GM21619 (cell line): ENCODE data around the gene DENND1A.

ENCODE experiments used
- ATAC-seq: cut with Tn5 transposase; IDR thresholded peaks from one replicate; pipeline ENCODE4 v1.9.1; 2021; ENCODE audit not compliant: unreplicated experiment

DENND1A gene

DNA sequence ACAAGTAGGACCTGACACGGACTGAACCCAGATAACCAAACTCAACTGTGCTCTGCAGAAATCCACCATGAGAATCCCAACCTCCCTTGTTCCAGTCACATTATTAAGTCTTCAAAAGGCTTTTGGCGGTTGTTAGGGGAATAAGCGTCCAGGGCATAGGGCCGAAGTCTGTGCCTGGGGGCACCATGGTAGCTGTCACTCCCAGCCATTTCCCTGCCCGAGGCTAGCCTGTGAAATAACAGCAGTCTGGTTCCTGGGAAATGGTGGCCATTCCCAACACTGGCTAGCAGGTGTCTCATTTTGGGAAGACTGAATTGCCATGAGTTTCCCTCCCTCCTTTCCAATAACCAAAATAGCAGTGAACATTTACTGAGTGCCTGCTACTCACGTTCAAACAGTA, 451.8 kb downstream of the DENND1A start:
- no peak for ATAC-seq

DNA sequence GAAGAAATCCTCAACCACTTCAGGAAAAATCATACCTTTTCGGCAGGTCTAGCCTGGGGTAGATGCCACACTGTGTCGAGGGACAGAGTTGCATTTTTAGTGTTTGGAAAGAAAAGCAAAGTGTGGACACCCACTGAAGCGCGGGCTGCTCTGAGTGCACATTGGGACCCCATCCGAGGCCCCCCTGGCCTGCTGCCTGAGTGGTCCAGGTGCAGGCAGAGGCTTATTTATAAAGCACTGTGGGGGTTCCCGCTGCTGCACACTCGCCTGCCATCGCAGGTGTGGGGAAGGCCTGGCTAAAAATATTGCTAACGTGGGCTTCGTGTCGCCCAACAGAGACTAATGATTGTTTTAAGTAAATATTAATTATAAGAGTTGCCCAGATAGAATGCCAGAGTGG, 454.5 kb downstream of the DENND1A start:
- no peak for ATAC-seq

DNA sequence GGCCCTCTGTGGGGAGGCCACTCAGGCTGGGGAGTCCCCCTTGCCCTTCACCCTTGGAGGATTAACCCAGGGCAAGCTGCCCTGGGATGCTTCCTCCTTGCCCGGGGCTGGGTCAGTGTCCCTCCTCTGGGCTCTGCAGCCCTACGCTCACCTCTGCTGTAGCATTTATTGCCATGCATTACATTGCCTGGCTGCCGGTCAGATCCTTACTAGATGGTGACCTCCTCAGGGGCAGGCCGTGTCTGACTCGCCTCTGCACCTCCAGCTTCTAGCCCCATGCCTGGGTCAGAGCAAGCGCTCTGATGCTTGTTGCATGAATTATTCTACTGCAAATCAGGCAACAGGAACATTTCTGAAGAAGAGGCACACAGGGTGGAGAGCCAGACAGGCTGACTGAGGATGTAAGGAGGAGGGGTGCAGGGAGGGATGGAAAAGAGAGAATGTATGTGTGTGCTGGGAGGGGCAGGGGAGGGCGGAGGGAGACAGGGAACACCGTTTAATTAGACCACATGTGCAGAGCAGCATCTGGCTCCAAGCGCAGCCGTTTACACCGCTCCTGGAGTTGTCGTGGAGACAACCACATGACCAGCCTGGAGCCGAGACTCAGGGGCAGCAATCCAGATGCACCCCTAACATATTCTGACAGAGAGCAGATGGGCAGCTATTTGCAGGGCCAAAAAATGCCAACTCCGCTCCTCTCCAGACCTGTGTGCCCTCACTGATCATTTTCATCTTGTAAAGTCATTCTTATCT, 456.9 kb downstream of the DENND1A start:
- no peak for ATAC-seq

DNA sequence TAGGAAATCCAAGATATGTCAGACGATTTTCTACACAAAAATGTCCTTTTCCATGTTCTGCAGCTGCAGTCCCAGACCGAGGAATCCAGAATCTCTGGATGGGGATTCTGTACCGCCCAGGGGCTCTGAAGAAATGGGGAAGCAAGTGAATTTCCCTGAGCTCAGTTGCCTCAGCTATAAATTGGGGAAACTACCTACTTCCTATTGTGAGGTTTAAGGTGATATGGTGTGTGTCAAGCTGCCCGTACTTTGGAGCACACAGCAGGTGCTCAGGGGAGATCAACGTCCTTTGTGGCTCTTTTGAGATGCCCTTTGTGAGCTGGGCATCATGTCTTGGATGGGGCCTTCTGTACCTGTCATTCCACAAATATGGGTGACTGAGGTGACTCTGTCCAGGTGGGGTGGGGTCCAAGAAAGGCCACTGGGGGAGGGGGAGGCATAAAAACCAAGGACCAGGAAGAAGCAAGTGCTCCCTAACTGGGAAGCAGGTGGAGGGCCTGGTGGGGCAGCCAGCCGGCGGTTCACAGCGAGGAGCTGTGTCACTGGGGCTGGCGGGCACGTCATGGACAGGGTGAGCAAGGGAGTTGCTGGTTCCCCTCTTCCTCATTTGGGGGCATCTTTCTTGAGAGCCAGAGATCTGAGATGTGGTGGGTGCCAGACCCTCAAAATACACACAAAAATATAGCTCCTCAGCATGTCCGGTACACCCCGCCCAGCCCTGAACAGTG, 457.9 kb downstream of the DENND1A start:
- ATAC-seq, result no peak

DNA sequence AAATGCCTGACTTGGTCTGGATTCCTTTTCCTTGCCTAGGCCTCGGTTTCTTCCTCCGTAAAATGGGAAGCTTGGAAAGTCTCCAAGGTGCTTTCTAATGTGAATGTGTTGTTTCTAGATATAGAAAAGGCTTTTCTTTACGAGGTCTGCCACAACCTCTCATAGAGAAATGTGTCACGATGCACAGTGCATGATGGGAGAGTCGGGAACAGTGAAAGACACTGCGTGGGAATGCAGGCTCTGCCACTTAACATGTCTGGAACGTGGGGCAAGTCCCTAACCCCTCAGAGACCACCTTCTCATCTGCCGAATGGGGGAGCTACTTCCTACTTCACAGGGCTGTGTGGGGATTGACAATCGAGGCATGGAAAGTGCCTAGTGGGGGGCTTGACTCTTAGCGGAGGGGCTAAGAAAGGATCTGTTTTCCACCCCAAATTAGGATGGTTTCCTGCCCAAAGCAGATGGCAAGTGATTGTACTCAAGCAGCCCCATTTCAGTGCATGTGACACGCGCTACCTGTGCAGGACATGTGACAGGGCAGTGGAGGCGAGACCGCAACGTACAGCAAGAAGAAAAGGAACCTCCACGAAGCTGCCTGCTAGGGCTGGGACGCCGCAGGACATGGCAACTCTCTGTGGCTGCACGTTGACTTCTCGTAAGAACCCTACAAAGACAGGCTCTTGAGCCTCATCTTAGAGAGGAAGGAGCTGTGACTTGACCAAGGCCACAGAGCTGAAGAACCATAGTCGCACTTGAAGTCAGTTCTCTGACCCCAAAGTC, 458.7 kb downstream of the DENND1A start:
- ATAC-seq, result no peak

DNA sequence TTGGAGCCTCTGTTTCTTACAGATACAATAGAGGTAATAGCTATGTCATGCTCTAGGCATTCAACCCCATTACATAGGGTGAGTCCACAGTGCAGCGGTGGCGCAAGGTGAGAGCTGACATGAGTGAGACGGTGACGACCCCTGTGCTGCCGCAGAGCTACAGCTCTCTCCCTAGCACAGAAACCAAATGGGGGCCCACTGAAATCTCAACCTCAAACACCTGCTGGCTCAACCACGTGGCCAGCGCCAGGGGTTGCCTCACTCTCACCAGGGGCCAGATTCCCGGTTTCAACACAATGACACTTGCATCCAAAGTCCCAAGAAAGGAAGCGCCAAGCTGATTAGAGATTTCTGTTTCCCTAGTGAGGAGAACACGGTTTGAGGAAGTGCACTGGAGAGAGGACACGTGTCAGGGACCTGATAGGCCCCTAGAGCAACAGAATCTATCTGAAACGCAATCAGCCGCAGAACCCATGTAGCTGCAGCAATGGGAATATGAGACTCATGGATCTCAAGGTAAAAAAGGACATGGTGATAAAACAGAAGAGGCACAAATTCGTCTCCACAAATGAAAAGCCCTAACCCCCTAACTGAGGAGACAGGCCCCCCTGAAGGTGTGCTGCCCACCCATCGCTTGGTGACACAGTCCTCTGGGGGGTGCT, 459.7 kb downstream of the DENND1A start:
- ATAC-seq, result no peak

DNA sequence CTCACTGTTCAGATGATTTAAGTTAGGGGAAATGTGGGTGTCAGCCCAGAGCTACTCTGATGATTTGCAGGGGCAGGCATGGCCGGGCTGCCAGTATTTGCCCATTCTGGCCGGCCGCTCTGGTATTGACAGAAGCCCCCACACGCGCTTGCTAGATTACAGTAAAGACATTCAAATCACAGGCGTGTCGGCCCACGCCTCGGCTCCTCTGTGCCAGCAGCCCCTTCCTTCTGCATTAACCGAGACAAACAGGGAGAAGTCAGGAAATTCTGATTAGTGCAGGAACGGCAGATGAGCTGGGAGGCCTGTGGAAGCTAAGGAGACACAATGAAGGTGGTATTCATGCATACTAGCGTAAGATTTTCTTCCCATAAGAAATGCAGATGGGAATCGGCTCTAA, 460.6 kb downstream of the DENND1A start:
- ATAC-seq, result no peak

DNA sequence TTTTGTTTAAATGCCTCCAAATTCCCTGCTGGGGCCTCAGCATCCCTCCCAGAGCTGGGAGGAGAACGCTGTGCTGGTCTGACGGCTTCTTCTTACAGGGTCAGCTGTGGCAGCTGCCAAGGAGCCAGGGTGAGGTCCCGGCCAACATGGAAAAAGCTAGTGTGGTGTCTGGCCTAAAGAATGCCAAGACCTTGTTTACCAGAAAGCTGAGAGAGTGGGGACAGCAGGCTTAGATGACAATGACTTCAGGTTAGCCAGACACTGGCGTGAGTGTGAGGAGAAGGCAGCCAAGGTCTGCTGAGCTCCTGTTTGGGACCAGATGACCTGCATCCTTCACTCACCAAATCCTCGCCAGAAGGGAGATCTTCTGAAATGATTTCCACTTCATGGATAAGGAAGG, 461.4 kb downstream of the DENND1A start:
- no peak for ATAC-seq

DNA sequence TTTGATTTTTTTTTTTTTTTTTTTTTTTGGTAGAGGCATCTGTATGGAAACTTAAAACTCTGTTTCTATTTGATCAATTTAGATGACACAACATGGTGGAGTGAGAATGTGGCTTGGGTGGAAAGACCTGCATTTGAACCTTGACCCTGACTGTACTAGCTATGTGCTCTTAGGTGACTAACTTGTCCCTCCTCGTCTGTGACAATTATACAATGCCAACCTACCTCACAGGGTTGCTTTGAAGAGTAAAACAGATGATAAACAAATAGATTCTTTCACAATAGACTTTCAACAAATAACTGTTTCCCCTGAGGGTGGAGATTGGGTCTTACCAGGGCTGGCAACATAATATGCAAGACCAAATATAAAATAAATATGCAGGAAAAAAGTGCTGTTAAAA, 464.6 kb downstream of the DENND1A start:
- no peak for ATAC-seq

DNA sequence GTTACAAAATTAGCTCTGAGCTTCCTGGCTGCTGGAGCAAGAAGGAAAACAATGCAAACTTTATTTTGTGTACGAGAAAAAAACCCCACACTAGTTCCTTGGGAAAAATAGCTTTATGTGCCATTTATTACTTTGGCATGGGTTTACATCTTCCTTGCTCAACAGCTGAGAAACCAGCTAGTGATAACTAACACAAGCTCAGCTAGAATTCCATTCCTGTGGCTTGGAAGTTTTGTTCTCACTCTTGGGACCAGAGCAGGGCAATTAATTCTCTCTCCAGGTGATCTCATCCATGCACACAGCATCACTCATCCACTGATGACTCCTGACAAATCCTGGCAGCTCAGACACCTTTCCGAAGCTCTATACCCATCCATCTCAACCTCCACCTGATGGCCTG, 469.8 kb downstream of the DENND1A start:
- no peak for ATAC-seq

DNA sequence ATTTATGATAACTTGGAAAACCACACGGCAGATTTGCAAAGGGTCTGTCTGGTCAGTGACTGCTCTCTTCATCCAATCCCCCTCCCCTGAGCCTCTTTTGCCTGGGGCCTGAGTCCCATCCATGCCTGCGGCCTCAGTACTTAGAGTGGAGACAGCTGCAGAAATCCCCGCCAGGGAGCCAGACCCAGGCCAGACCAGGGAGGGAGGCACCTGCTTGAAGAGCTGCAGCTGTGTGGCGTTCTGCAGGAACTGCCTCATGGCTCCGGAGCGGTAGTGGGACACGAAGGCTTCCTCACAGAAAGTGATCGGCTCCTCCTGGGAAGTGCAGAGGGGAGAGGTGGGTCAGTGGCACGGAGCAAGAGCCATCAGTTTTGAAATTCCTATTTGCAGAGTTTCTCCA, 472.3 kb downstream of the DENND1A start:
- ATAC-seq, result no peak

DNA sequence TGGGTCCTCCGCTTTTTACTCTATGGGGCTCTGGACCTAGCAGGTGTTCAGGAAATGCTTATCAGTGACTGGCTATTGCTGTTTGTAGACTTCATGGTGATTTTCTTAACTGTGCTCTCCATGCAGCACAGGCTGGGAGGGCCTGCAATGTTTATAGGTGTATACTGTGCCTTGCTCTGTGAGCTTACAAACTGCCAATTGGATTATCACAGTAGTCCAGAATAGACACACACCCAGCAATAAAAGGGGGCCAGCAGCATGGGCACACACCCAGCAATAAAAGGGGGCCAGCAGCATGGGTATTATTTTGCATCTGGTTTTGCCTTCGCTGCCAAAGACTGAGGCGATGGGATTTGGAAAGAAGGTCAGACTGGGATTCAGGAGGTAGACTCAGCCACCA, 473.9 kb downstream of the DENND1A start:
- no peak for ATAC-seq

DNA sequence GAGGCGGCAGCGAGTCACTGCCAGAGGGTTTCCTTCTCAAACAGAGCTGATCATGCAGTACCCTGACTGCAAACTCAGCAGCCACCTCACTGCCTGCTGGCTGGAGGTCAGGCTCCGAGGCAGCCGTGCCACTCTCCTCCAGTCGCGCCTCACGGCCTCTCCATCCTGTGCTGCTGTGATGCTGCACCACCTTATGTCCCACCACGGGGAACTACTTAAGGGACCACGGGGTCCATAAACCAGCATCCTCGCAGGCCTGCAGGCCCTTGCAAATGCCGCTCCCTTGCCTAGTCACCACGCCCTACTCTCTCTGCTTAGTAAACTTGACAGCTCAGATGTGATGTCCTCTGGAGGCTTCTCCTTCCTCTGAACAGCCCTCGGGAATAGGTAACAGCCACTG, 474.7 kb downstream of the DENND1A start:
- ATAC-seq, result no peak

DNA sequence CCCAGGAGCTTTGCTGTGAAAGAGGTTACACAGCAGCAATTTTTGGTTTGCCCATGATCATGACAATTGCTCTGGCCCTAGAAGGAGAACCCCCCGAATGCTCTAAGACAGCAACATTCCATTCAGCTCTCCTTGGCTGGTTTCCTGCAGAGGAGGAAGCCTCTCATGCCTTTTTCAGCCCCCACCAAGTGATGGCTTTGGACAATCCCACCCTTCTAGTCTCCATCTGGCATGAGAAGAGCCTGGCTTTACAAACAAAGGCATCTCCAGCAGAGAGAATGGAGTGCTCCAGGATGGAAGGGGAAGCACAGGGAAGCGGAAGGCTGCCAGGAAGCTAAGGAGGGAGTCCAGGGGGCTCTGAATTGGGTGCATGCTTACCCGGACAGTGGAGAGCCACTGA, 475.6 kb downstream of the DENND1A start:
- no peak for ATAC-seq

DNA sequence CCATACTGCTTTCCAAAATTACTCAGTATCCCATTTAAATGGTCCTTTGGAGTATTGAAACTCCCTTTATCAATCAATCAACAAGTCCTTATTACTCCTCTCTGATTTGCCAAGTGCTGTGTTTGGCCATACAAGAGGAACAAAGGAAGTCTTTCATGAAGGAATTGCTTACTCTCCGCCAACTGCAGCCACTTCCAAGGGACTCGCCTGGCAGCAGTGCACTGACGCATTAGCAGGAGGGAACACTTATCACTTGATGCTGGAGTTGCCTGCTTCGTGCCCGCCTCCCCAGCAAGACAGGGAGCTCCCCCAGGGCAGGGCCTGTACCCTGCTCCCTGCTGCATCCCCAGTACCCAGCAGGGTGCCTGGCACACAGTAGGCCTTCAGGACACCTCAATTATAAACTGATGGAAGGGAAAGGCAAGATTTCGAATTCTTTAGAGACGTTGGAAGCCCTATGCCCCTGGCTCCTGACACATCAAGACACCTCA, 476.1 kb downstream of the DENND1A start:
- ATAC-seq, result no peak

DNA sequence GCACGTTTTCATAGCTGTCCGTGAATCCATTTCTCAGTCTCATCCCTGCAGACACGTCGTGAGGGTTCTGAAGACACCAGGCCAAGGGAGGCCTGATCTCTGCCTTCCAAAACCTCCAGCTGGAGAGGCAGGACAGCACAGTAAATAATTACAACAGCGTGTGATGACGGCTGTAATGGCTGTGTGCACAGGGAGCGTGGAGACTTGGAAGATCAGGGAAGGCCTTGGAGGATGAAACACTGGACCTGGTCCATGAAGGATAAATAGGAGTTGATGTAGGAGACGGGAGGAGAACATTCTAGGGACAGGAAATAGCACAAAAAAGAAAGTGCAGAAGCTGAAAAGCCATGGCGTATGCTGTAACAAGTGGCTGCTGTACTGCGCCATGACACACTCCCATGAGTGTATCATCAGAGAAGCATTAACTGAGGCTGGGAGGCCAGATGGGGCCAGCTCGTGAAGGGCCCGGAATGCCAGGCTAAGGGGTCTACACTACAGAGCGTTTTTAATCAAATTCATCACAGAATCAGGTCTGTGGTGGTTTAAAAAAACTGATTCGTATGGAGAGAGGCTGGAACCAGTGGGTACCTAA, 476.8 kb downstream of the DENND1A start:
- no peak for ATAC-seq

DNA sequence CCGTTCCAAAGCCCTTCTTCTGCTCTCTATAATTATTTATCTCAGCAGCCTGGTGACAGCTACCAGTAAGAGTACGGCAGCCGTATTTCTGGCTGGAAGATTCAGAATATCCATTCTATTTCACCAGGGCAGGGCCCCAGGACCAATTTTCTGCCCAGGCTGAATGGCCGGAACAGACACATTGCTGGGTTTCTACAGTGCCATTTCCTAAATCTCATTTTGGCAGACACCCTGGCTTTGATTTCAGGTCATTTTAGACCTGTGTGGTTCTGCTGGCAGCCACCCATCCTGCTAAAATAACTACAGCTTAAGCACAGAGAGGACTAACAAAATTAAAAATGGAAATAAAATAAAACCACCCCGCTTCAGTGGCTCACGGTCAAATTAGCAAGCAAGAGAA, 478.9 kb downstream of the DENND1A start:
- ATAC-seq, result no peak

DNA sequence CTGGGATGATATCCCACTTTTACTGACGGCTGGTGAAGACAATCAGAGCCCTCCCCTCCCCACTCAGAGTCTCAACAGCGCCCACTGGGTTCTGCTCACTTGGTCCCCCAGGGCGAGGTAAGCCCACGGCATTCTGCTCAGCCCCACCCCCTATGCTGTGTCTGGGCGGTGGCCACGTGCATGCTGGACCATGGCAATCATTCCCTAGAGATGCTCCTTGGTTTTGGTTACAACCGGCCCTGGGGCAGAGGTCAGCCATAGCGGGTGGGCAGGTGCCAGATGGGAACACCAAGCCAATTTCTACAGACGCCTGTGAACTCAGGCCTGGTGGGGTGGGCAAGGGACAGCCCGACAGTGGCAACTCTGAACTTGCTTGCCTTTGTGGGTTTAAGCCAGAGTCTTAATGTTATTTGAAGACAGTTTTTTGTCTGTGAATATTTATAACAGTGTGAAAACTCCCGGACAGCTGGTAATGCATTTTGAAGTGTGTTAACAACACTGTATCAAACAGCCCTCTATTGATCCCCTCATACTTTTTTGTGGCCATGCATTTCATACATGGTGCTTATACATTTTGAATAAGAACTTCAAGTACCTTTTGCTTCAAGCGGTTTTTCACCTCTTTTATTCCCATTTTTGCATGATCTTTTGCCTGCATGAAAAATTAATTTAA, 479.7 kb downstream of the DENND1A start:
- no peak for ATAC-seq

DNA sequence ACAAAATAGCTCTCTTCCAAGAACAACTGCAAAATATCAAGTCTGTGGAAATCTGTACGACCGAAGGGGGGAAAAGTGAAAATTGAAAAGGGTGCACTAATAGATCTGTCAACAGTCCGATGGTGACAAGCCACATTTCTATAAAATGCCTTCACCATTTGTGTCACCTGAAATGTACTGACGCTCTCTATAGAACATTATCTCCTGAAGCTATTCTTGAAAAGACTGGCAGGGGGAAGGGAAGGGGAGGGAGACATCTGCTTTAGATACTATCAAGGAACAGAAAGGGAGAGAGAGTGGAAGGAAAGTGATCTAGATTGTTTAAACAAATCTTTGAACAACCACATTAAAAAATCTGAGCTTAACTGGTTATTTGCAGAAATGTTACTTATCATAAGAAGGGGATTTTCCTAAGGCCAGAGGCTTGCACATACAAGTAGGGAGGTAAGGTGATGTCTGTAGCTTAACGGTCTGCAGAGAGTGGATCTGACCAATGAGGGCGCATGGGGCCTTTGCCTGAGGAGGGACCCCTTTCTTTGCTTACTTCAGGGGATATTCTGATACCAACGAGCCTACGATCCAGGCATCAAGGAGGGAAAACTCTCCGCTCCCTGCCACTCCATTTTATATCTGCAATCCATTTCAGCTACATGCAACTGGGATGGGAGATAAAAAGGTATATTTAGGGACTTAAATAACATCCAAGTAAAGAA, 481.8 kb downstream of the DENND1A start:
- no peak for ATAC-seq
